ENCODE results near the gene PPP1R9A.

- no peak for TF ChIP-seq CTCF (conservative IDR thresholded peaks at IDR 0.05)
- TF ChIP-seq ZFX (IDR thresholded peaks at IDR 0.05), result no peak
Observed at GRCh38 chr7:95056901-95057300, 149.5 kb downstream of the PPP1R9A start.
